CD4-positive, alpha-beta memory T cell (primary cell): ENCODE results near the gene MAD1L1. TPM values are rescaled to one million over a fixed set of nuclear protein-coding genes. Genes with fewer than 3 reads are reported as not detected.

ENCODE experiments used
- CTCF ChIA-PET: fragments of 350-600 bp; sonication (Branson Sonifier 250); formaldehyde crosslinking; loops from one replicate; lab custom pipeline; 2021; ENCODE audit warnings: inconsistent platforms; ENCODE audit not compliant: partially characterized antibody; lab: Charles Lee
- POLR2A ChIA-PET: fragments of 350-600 bp; sonication (Branson Sonifier 250); formaldehyde crosslinking; loops from one replicate; lab custom pipeline; 2021; ENCODE audit not compliant: partially characterized antibody; lab: Charles Lee
- DNase-seq, 5 donors: peaks; one replicate each; pipeline versions ENCODE4 v3.0.0 to v3.0.0-alpha.2; 2020 to 2022; ENCODE audit warnings: mixed read lengths in 1 of 5
- H3K27ac ChIP-seq: one replicate; pipeline ENCODE4 v1.7.0; 2013; ENCODE audit warnings: low read depth, low read length
- H3K27me3 ChIP-seq: 2 replicates; pipeline ENCODE4 v1.7.0; 2013; ENCODE audit warnings: mild to moderate bottlenecking, low read length, moderate library complexity; ENCODE audit not compliant: insufficient read depth
- H3K36me3 ChIP-seq: 2 replicates; pipeline ENCODE4 v1.7.0; 2013; ENCODE audit warnings: mild to moderate bottlenecking, low read length, moderate library complexity; ENCODE audit not compliant: insufficient read depth
- H3K4me1 ChIP-seq: 2 replicates; pipeline ENCODE4 v1.7.0; 2013; ENCODE audit warnings: mild to moderate bottlenecking, low read length, moderate library complexity; ENCODE audit not compliant: insufficient read depth
- H3K4me3 ChIP-seq, 2 donors: one replicate each; pipeline ENCODE4 v1.7.0; 2013; ENCODE audit warnings: low read length in 2 of 2, mild to moderate bottlenecking in 1 of 2
- H3K9me3 ChIP-seq, 2 donors: one replicate each; pipeline ENCODE4 v1.7.0; 2013; ENCODE audit warnings: low read length in 2 of 2, control low read depth in 1 of 2; ENCODE audit not compliant: control insufficient read depth in 1 of 2
- H3K27ac Mint-ChIP-seq, 7 donors: one replicate each; pipeline ENCODE4 v1.8.0; 2020 to 2021; ENCODE audit warnings: mixed read lengths in 7 of 7, mild to moderate bottlenecking in 6 of 7, inconsistent platforms in 3 of 7, moderate library complexity in 3 of 7
- H3K27me3 Mint-ChIP-seq, 2 donors: one replicate each; pipeline ENCODE4 v1.8.0; 2020 to 2021; ENCODE audit warnings: mixed read lengths in 2 of 2
- H3K36me3 Mint-ChIP-seq, 2 donors: one replicate each; pipeline ENCODE4 v1.8.0; 2020 to 2021; ENCODE audit warnings: mixed read lengths in 2 of 2, inconsistent platforms in 1 of 2, mild to moderate bottlenecking in 1 of 2
- H3K4me1 Mint-ChIP-seq, 4 donors: one replicate each; pipeline ENCODE4 v1.8.0; 2020 to 2021; ENCODE audit warnings: mixed read lengths in 4 of 4, mild to moderate bottlenecking in 1 of 4
- H3K4me3 Mint-ChIP-seq, 8 donors: one replicate each; pipeline ENCODE4 v1.8.0; 2020 to 2021; ENCODE audit warnings: mixed read lengths in 8 of 8, mild to moderate bottlenecking in 7 of 8, moderate library complexity in 6 of 8, inconsistent platforms in 3 of 8
- H3K9me3 Mint-ChIP-seq, 8 donors: one replicate each; pipeline ENCODE4 v1.8.0; 2020 to 2021; ENCODE audit warnings: mixed read lengths in 8 of 8, mild to moderate bottlenecking in 5 of 8, inconsistent platforms in 3 of 8, moderate library complexity in 1 of 8
- intact Hi-C: fragments of 100-400 bp; cut with micrococcal nuclease; formaldehyde crosslinking; loops from one replicate; pipeline ENCODE4 v1.15.1; 2023
- polyA plus RNA-seq, 2 donors: library from polyadenylated mRNA; unstranded; fragments of 300-500 nt; fragmentation: Illumina TruSeq; gene quantifications; one replicate each; pipeline ENCODE4 v1.2.3, GENCODE V29; 2021
- total RNA-seq, 2 experiments: library from RNA; stranded (reverse); gene quantifications; one replicate each; pipeline ENCODE4 v1.2.3, GENCODE V29; 2021

The MAD1L1 gene
- total and polyA plus RNA-seq, 4 experiments from 2014 or later: 89.9 to 132 (median 110) TPM

- Mint-ChIP-seq H3K4me3 (peak overlapping the region in 1 of 8 donors; percentile 21), H3K27ac (peak overlapping the region in 1 of 7 donors; percentile 48), H3K4me1 (peaks cover 29 to 52% (median 39%) of the 10 kb centered on the region in 4 donors), H3K9me3 (no peaks in the 10 kb centered on the region), H3K27me3 (no peaks in the 10 kb centered on the region), H3K36me3 (peaks cover 0 to 18% of the 10 kb centered on the region in 2 donors)
- Histone ChIP-seq H3K4me1 (peaks cover 51% of the 10 kb centered on the region), H3K9me3 (no peaks in the 10 kb centered on the region), H3K27ac (no peak overlapping the region), H3K4me3 (no peak overlapping the region), H3K36me3 (peaks cover 4% of the 10 kb centered on the region), H3K27me3 (no peaks in the 10 kb centered on the region)
- POLR2A ChIA-PET: no interaction called here
- CTCF ChIA-PET: no interaction called here
- no peak for DNase-seq
- intact Hi-C loops: no loop called here
Observed at GRCh38 chr7:1917221-1918062, 315.3 kb downstream of the MAD1L1 start.

GRCh38 chr7:1916601-1916970 is 316.2 kb downstream of the MAD1L1 start:
- Histone ChIP-seq H3K4me3 (no peak overlapping the region), H3K27me3 (no peaks in the 10 kb centered on the region), H3K4me1 (peaks cover 42% of the 10 kb centered on the region), H3K27ac (no peak overlapping the region), H3K9me3 (no peaks in the 10 kb centered on the region), H3K36me3 (peaks cover 4% of the 10 kb centered on the region)
- POLR2A ChIA-PET: interaction anchor here (0.7 kb wide), 1 partner anchor 10 kb away, joined by 3 read pairs; no protein-coding TSS in a partner anchor
- Mint-ChIP-seq H3K36me3 (peaks cover 3 to 13% of the 10 kb centered on the region in 2 donors), H3K27ac (peak overlapping the region in 2 of 7 donors; percentile 60 to 65), H3K27me3 (no peaks in the 10 kb centered on the region), H3K4me1 (peaks cover 23 to 43% (median 31%) of the 10 kb centered on the region in 4 donors), H3K4me3 (no peak overlapping the region), H3K9me3 (no peaks in the 10 kb centered on the region)
- intact Hi-C loops: no loop called here
- CTCF ChIA-PET: no interaction called here
- DNase-seq: no peak

- no peaks in the 10 kb centered on the region for H3K9me3 Mint-ChIP-seq
- Histone ChIP-seq H3K36me3 (peaks cover 4% of the 10 kb centered on the region), H3K4me1 (peaks cover 37% of the 10 kb centered on the region), H3K27ac (no peak overlapping the region), H3K27me3 (no peaks in the 10 kb centered on the region), H3K4me3 (no peak overlapping the region), H3K9me3 (no peaks in the 10 kb centered on the region)
- peak overlapping the region in 2 of 7 donors; percentile 53 to 61 for H3K27ac Mint-ChIP-seq
- ChIA-PET CTCF (no interaction called here), POLR2A (interaction anchor here (0.7 kb wide), 1 partner anchor 9 kb away, joined by 3 read pairs; no protein-coding TSS in a partner anchor)
- intact Hi-C loops: no loop called here
- H3K27me3 Mint-ChIP-seq: no peaks in the 10 kb centered on the region
- peaks cover 3 to 13% of the 10 kb centered on the region in 2 donors for H3K36me3 Mint-ChIP-seq
- peak overlapping the region in 2 of 8 donors; percentile 13 for H3K4me3 Mint-ChIP-seq
- no peak for DNase-seq
- H3K4me1 Mint-ChIP-seq: peaks cover 22 to 43% (median 31%) of the 10 kb centered on the region in 4 donors
Observed at GRCh38 chr7:1915956-1916600, 316.7 kb downstream of the MAD1L1 start.

- ChIA-PET CTCF (interaction anchor here (1.4 kb wide), 1 partner anchor 12 kb away, joined by 3 read pairs; no protein-coding TSS in a partner anchor), POLR2A (no interaction called here)
- intact Hi-C loops: no loop called here
- Mint-ChIP-seq H3K27ac (no peak overlapping the region), H3K4me3 (no peak overlapping the region), H3K27me3 (no peaks in the 10 kb centered on the region), H3K36me3 (peaks cover 3 to 10% of the 10 kb centered on the region in 2 donors), H3K9me3 (no peaks in the 10 kb centered on the region), H3K4me1 (peaks cover 17 to 39% (median 24%) of the 10 kb centered on the region in 4 donors)
- peaks cover 30% of the 10 kb centered on the region for H3K4me1 ChIP-seq
- no peaks in the 10 kb centered on the region for H3K27me3 ChIP-seq
- no peak for DNase-seq
- no peak overlapping the region for H3K4me3 ChIP-seq
- no peak overlapping the region for H3K27ac ChIP-seq
- no peaks in the 10 kb centered on the region for H3K9me3 ChIP-seq
- H3K36me3 ChIP-seq: peaks cover 4% of the 10 kb centered on the region
Observed at GRCh38 chr7:1915326-1915725, 317.4 kb downstream of the MAD1L1 start.

GRCh38 chr7:1914743-1915142 is 318.0 kb downstream of the MAD1L1 start:
- POLR2A ChIA-PET: no interaction called here
- H3K27me3 ChIP-seq: no peaks in the 10 kb centered on the region
- H3K36me3 ChIP-seq: peaks cover 4% of the 10 kb centered on the region
- no peak for DNase-seq
- Mint-ChIP-seq H3K4me1 (peaks cover 12 to 33% (median 19%) of the 10 kb centered on the region in 4 donors), H3K9me3 (no peaks in the 10 kb centered on the region), H3K27ac (no peak overlapping the region), H3K27me3 (no peaks in the 10 kb centered on the region), H3K36me3 (peaks cover 3 to 7% of the 10 kb centered on the region in 2 donors), H3K4me3 (no peak overlapping the region)
- CTCF ChIA-PET: interaction anchor here (1.4 kb wide), 1 partner anchor 12 kb away, joined by 3 read pairs; no protein-coding TSS in a partner anchor
- H3K4me1 ChIP-seq: peaks cover 24% of the 10 kb centered on the region
- intact Hi-C loops: no loop called here
- H3K9me3 ChIP-seq: no peaks in the 10 kb centered on the region
- no peak overlapping the region for H3K4me3 ChIP-seq
- H3K27ac ChIP-seq: no peak overlapping the region

GRCh38 chr7:1914321-1914720 is 318.4 kb downstream of the MAD1L1 start:
- Mint-ChIP-seq H3K27me3 (no peaks in the 10 kb centered on the region), H3K9me3 (no peaks in the 10 kb centered on the region), H3K4me1 (peaks cover 9 to 29% (median 15%) of the 10 kb centered on the region in 4 donors), H3K36me3 (peaks cover 3 to 9% of the 10 kb centered on the region in 2 donors), H3K4me3 (no peak overlapping the region), H3K27ac (no peak overlapping the region)
- ChIA-PET CTCF (interaction anchor here (1.4 kb wide), 1 partner anchor 13 kb away, joined by 3 read pairs; no protein-coding TSS in a partner anchor), POLR2A (no interaction called here)
- H3K36me3 ChIP-seq: peaks cover 4% of the 10 kb centered on the region
- H3K4me3 ChIP-seq: no peak overlapping the region
- no peak for DNase-seq
- H3K9me3 ChIP-seq: no peaks in the 10 kb centered on the region
- H3K4me1 ChIP-seq: peaks cover 20% of the 10 kb centered on the region
- H3K27me3 ChIP-seq: no peaks in the 10 kb centered on the region
- no peak overlapping the region for H3K27ac ChIP-seq
- intact Hi-C loops: no loop called here
